Medulla oblongata (tissue), 1 donor: Measurements from ENCODE around the gene LRRC72.
A peak's percentile ranks its signal among the peaks of the same experiment; 100 is the strongest.
"Not testable (repeated sequence)": the region's sequence is repeated elsewhere in the genome, so short reads cannot be mapped to it uniquely, and the experiment has no call there.

ENCODE experiments used
- DNase-seq: peaks from one replicate; pipeline ENCODE4 v3.0.0-alpha.2; 2015; ENCODE audit errors: extremely low spot score

LRRC72 gene

GRCh38 chr7:16526742-16527540, at the start of gene LRRC72:
Gene LRRC72, plus strand, starts transcription at chr7:16526825. Its CDS starts 128 bp downstream, at chr7:16526953.
- DNase-seq: no peak

GRCh38 chr7:16479161-16479560, 47.5 kb upstream of the LRRC72 start:
- DNase-seq: no peak

GRCh38 chr7:16479591-16479990, 47.0 kb upstream of the LRRC72 start:
- DNase-seq: no peak

GRCh38 chr7:16484453-16485158, 42.0 kb upstream of the LRRC72 start:
- no peak for DNase-seq

- DNase-seq: peak; percentile 34
Measured at GRCh38 chr7:16491148-16491547, 35.5 kb upstream of the LRRC72 start.

- DNase-seq: no peak
Measured at GRCh38 chr7:16492513-16493062, 34.0 kb upstream of the LRRC72 start.

- DNase-seq: no peak
Measured at GRCh38 chr7:16493266-16493665, 33.4 kb upstream of the LRRC72 start.

- DNase-seq: no peak
Measured at GRCh38 chr7:16494551-16494950, 32.1 kb upstream of the LRRC72 start.

- DNase-seq: no peak
Measured at GRCh38 chr7:16494955-16495719, 31.5 kb upstream of the LRRC72 start.

- no peak for DNase-seq
Measured at GRCh38 chr7:16498122-16498521, 28.5 kb upstream of the LRRC72 start.

GRCh38 chr7:16502303-16502702, 24.3 kb upstream of the LRRC72 start:
- DNase-seq: no peak

- DNase-seq: no peak
Measured at GRCh38 chr7:16504019-16504418, 22.6 kb upstream of the LRRC72 start.

GRCh38 chr7:16506422-16506821, 20.2 kb upstream of the LRRC72 start:
- not testable (repeated sequence) for DNase-seq

- DNase-seq: no peak
Measured at GRCh38 chr7:16509829-16510228, 16.8 kb upstream of the LRRC72 start.

GRCh38 chr7:16511314-16511713, 15.3 kb upstream of the LRRC72 start:
- no peak for DNase-seq

- no peak for DNase-seq
Measured at GRCh38 chr7:16512097-16512496, 14.5 kb upstream of the LRRC72 start.

GRCh38 chr7:16514271-16514670, 12.4 kb upstream of the LRRC72 start:
- DNase-seq: no peak

GRCh38 chr7:16514729-16515128, 11.9 kb upstream of the LRRC72 start:
- DNase-seq: no peak

- DNase-seq: no peak
Measured at GRCh38 chr7:16515785-16516685, 10.6 kb upstream of the LRRC72 start.

GRCh38 chr7:16519985-16520384, 6.6 kb upstream of the LRRC72 start:
- DNase-seq: not testable (repeated sequence)

GRCh38 chr7:16524332-16524731, 2.3 kb upstream of the LRRC72 start:
- no peak for DNase-seq
